GM18868 (cell line): Measurements from ENCODE around the gene MMP20.

Experiments
- ATAC-seq: cut with Tn5 transposase; IDR thresholded peaks from one replicate; pipeline ENCODE4 v1.9.1; 2021; ENCODE audit warnings: mild to moderate bottlenecking, moderate library complexity; ENCODE audit not compliant: unreplicated experiment

The MMP20 gene

GRCh38 chr11:102623998-102624397, 1.1 kb downstream of the MMP20 start:
- ATAC-seq: no peak

GRCh38 chr11:102623128-102623527, 2.0 kb downstream of the MMP20 start:
- no peak for ATAC-seq

GRCh38 chr11:102622258-102622657, 2.9 kb downstream of the MMP20 start:
- no peak for ATAC-seq

- ATAC-seq: peak; percentile 90
Measured at GRCh38 chr11:102620818-102621561, 4.1 kb downstream of the MMP20 start.

GRCh38 chr11:102620179-102620578, 5.0 kb downstream of the MMP20 start:
- no peak for ATAC-seq

- no peak for ATAC-seq
Measured at GRCh38 chr11:102617466-102618008, 7.6 kb downstream of the MMP20 start.

GRCh38 chr11:102615894-102616432, 9.2 kb downstream of the MMP20 start:
- no peak for ATAC-seq

- ATAC-seq: no peak
Measured at GRCh38 chr11:102615077-102615893, 9.8 kb downstream of the MMP20 start.

- ATAC-seq: no peak
Measured at GRCh38 chr11:102614485-102614884, 10.6 kb downstream of the MMP20 start.

- no peak for ATAC-seq
Measured at GRCh38 chr11:102614031-102614430, 11.1 kb downstream of the MMP20 start.

- no peak for ATAC-seq
Measured at GRCh38 chr11:102613450-102613849, 11.7 kb downstream of the MMP20 start.

- ATAC-seq: peak; percentile 52
Measured at GRCh38 chr11:102611291-102611690, 13.8 kb downstream of the MMP20 start.

- ATAC-seq: no peak
Measured at GRCh38 chr11:102610200-102610599, 14.9 kb downstream of the MMP20 start.

- ATAC-seq: no peak
Measured at GRCh38 chr11:102608699-102609098, 16.4 kb downstream of the MMP20 start.

- no peak for ATAC-seq
Measured at GRCh38 chr11:102604875-102605274, 20.3 kb downstream of the MMP20 start.

GRCh38 chr11:102604011-102604410, 21.1 kb downstream of the MMP20 start:
- no peak for ATAC-seq

GRCh38 chr11:102603576-102603975, 21.6 kb downstream of the MMP20 start:
- ATAC-seq: no peak

- no peak for ATAC-seq
Measured at GRCh38 chr11:102603091-102603490, 22.0 kb downstream of the MMP20 start.

- ATAC-seq: no peak
Measured at GRCh38 chr11:102600666-102601065, 24.5 kb downstream of the MMP20 start.

GRCh38 chr11:102599642-102600261, 25.4 kb downstream of the MMP20 start:
- ATAC-seq: peak; percentile 94

- no peak for ATAC-seq
Measured at GRCh38 chr11:102598272-102598671, 26.9 kb downstream of the MMP20 start.
